ENCODE data around the gene NRG2. TPM values are rescaled to one million over a fixed set of nuclear protein-coding genes. Genes with fewer than 3 reads are reported as not detected.

The NRG2 gene
- total RNA-seq, 3 donors from 2014 or later, result 0.16 to 0.30 (median 0.23) TPM

DNA sequence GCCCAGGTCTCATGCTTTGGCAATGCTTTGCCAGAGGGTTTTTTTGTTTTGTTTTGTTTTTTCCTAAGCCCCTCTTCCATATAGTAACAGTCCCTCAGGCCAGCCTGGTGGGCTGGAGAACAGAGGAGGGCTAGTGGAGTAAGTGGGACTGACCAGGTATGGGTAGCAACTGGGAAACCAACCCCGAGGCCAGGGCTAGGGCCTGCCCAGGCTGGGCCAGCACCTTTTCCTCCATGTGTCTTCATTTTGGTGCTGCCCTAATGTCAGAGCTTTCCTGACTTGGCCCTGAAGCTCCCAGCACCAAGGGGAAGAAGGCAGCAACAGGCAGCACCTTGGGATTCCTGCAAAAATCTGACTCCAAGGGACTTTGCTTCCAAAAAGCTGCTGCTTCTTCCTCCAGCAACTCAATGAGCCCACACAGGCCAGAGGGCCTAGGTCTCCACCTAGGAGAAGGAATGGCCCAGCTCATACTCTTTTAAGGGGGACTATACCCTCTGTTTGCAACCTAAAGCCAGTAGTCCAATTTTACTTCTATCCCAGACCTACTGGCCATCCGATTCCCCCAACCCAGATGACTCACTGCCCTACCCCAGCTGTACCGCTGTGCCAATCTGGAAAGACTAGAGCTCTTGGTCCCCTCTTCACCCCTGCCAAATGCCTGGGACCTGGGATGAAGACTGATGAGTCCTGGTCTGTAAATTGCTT is 142.4 kb downstream of the NRG2 start:
- H3K4me3 Mint-ChIP-seq, result no peak overlapping the region
- H3K36me3 Mint-ChIP-seq (ENCODE audit: insufficient read depth), result no peaks in the 10 kb centered on the region
- no peaks in the 10 kb centered on the region for H3K9me3 Mint-ChIP-seq
- no peak for ATAC-seq
- DNase-seq, result no peak
- H3K4me1 Mint-ChIP-seq (ENCODE audit: low read depth), result peaks cover 2% of the 10 kb centered on the region
- peaks cover 27% of the 10 kb centered on the region for H3K27me3 Mint-ChIP-seq (ENCODE audit: low read depth)

DNA sequence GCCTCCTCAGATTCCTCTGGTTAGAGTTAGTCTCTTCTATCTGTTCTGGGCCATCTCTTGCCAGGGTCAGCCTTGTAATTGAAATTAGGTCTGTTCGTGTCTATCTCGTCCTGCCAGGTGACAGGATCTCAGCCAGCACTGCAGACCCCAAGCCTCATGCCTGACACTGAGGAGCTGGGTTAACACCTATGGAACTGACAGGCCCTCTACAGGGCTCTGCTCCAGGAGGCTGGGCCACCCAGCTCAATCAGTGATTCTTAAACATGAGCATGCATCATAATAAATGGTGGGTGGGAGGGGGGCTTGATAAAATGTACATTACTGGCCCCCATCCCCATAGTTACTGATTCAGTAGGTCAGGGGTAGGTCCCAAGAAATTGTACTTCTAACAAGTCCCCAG is 144.1 kb downstream of the NRG2 start:
- peaks cover 2% of the 10 kb centered on the region for H3K4me1 Mint-ChIP-seq (ENCODE audit: low read depth)
- no peaks in the 10 kb centered on the region for H3K36me3 Mint-ChIP-seq (ENCODE audit: insufficient read depth)
- ATAC-seq (no peak), DNase-seq (no peak)
- H3K9me3 Mint-ChIP-seq, result no peaks in the 10 kb centered on the region
- peaks cover 32% of the 10 kb centered on the region for H3K27me3 Mint-ChIP-seq (ENCODE audit: low read depth)
- H3K4me3 Mint-ChIP-seq, result no peak overlapping the region

DNA sequence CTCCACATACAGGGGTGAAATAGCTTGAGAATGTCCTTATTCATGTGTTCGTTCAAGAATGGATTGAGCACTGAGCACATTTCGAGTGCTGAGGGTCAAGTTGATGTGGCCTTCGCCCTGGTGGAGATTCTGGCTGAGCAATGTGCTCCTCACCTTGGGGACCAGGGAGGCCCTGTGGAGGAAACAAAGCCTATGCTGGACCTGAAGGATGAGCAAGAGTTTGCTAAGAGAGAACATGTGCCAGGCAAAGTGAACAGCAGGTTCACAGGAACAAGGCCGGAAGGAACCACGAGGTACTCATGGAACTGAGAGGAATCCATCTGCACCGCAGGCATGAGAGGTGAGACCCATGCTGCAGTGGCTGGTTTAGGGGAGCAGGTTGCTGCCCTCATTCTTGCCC is 145.1 kb downstream of the NRG2 start:
- no peaks in the 10 kb centered on the region for H3K9me3 Mint-ChIP-seq
- H3K36me3 Mint-ChIP-seq (ENCODE audit: insufficient read depth), result no peaks in the 10 kb centered on the region
- H3K4me1 Mint-ChIP-seq (ENCODE audit: low read depth), result no peaks in the 10 kb centered on the region
- ATAC-seq, result no peak
- no peak for DNase-seq
- H3K27me3 Mint-ChIP-seq (ENCODE audit: low read depth), result peaks cover 25% of the 10 kb centered on the region
- H3K4me3 Mint-ChIP-seq, result no peak overlapping the region

DNA sequence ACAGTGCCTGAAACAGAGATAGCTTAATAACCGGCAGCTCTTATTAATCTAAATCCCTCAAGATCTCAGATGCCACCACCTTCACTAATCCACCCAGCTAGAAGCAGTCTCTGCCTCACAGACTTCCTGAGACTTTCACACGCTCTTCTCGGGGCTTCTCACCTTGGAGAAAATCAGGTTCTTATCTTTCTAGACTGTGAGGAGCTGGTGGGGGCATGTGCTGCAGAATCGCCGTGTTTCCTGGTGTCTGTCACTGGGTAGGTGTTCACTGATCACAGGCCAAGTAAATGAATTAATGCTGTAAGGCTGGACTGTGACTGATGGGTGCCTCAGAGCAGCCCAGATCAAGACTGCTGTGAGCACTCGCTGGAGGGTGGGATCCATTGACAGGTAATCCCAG is 145.8 kb downstream of the NRG2 start:
- Mint-ChIP-seq H3K9me3 (no peaks in the 10 kb centered on the region), H3K36me3 (ENCODE audit: insufficient read depth) (no peaks in the 10 kb centered on the region), H3K4me1 (ENCODE audit: low read depth) (no peaks in the 10 kb centered on the region), H3K4me3 (no peak overlapping the region), H3K27me3 (ENCODE audit: low read depth) (peaks cover 18% of the 10 kb centered on the region)
- no peak for ATAC-seq
- no peak for DNase-seq

DNA sequence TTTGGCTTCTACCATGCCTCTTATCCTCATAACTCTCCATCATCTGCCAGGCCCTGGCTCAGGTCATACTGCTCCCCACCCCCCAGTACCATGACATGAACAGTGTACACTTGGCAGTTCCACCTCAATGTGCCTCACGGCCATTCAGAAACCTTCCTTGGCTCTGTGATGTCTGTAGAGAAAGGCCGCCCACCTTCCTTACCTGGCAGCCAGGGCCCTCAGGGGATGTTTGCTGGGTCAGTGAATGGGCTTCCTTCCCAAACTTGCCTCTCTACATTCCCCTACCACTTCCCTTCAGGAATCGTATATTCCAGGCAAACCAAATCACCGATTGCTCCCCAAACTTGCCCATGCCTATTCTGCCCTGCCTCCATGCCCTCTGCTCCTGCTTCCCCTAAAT is 146.4 kb downstream of the NRG2 start:
- DNase-seq, result no peak
- H3K36me3 Mint-ChIP-seq (ENCODE audit: insufficient read depth), result no peaks in the 10 kb centered on the region
- no peak for ATAC-seq
- no peaks in the 10 kb centered on the region for H3K4me1 Mint-ChIP-seq (ENCODE audit: low read depth)
- H3K27me3 Mint-ChIP-seq (ENCODE audit: low read depth), result peaks cover 18% of the 10 kb centered on the region
- H3K4me3 Mint-ChIP-seq, result no peak overlapping the region
- no peaks in the 10 kb centered on the region for H3K9me3 Mint-ChIP-seq

DNA sequence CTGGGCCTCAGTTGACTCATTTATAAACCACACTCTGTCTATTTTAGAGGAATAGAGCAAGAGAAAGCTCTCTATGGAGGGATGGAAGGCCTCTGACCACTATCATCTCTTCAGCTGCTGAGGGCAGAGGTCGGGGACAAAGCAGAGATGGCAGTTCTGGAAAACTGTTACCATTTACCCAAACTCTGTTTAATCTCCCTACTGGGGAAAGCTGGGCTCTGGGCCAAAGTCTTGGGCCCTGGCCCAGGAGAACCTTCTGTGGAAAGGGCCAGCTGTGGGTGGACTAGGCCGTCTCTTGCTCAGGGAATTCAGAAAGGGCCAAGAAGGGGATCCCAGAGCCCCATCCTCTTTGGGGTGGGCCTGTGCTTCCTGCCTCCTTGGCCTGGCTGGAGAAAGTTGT is 147.5 kb downstream of the NRG2 start:
- Mint-ChIP-seq H3K4me3 (no peak overlapping the region), H3K27me3 (ENCODE audit: low read depth) (peaks cover 10% of the 10 kb centered on the region), H3K36me3 (ENCODE audit: insufficient read depth) (no peaks in the 10 kb centered on the region), H3K4me1 (ENCODE audit: low read depth) (no peaks in the 10 kb centered on the region), H3K9me3 (no peaks in the 10 kb centered on the region)
- ATAC-seq (no peak), DNase-seq (no peak)

DNA sequence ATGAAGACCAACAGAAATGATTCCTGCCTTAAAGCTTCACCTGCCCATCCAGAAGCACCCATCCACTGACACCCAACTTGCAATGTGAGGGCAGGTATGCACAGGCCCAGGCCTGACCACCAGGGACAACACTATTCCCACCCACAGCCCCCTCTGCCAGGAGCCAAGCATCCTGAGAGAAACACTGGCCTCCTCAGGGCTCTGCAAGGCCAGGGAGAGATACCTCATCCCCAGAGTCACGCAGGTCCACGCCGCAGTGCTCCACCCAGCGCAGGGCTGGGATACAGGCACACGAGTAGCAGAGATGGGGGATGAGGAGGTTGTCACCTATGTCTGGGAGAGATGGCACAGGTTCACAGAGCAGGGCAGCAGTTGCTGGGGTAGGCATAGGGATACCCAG is 148.1 kb downstream of the NRG2 start:
- no peaks in the 10 kb centered on the region for H3K9me3 Mint-ChIP-seq
- no peaks in the 10 kb centered on the region for H3K4me1 Mint-ChIP-seq (ENCODE audit: low read depth)
- DNase-seq (no peak), ATAC-seq (no peak)
- H3K27me3 Mint-ChIP-seq (ENCODE audit: low read depth), result peaks cover 8% of the 10 kb centered on the region
- no peaks in the 10 kb centered on the region for H3K36me3 Mint-ChIP-seq (ENCODE audit: insufficient read depth)
- H3K4me3 Mint-ChIP-seq, result no peak overlapping the region

DNA sequence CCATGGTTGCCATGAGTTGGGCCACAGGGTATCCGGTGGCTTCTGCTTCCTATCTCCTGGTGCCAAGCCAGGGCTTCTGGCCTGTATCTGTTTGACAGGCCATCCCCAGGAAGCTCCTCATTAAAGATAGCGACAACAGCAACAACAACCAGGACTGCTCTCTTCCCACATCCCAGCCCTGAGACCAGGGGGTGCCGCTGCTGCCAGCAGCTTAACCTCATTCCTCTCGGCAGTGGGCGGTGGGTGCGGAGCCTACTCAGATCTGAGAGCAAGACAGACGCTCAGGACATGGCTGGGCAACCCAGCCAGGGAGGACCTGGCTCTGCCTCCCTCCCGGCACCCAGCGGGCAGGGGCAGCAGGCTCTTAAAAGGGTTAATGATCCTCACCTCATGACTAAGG is 149.2 kb downstream of the NRG2 start:
- ATAC-seq, result no peak

DNA sequence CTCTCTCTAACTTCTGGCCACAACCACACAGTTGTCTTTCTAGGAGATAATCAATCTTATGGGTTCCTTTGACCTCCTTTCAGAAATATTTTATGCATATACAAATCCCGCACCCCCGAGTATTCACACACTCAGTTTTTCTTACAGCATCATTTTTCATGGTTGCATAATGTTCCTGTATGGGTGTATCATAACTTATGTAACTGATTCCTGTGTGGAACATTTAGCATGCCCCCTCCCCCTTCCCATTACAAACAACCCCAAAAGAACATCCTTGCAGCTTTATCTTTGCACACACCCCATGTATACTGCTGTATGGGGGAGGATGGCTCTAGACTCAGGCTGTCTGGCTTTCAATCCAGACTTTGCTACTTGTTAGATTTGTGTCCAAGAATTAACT is 153.7 kb downstream of the NRG2 start:
- Mint-ChIP-seq H3K27me3 (ENCODE audit: low read depth) (peaks cover 9% of the 10 kb centered on the region), H3K9me3 (no peaks in the 10 kb centered on the region), H3K36me3 (ENCODE audit: insufficient read depth) (no peaks in the 10 kb centered on the region), H3K4me3 (no peak overlapping the region), H3K4me1 (ENCODE audit: low read depth) (no peaks in the 10 kb centered on the region)
- DNase-seq (no peak), ATAC-seq (no peak)

More for the DNA sequence above, 149.2 kb downstream of the NRG2 start:
- Mint-ChIP-seq H3K9me3 (no peaks in the 10 kb centered on the region), H3K27me3 (ENCODE audit: low read depth) (peaks cover 6% of the 10 kb centered on the region), H3K4me3 (no peak overlapping the region), H3K4me1 (ENCODE audit: low read depth) (no peaks in the 10 kb centered on the region), H3K36me3 (ENCODE audit: insufficient read depth) (no peaks in the 10 kb centered on the region)
- no peak for DNase-seq

DNA sequence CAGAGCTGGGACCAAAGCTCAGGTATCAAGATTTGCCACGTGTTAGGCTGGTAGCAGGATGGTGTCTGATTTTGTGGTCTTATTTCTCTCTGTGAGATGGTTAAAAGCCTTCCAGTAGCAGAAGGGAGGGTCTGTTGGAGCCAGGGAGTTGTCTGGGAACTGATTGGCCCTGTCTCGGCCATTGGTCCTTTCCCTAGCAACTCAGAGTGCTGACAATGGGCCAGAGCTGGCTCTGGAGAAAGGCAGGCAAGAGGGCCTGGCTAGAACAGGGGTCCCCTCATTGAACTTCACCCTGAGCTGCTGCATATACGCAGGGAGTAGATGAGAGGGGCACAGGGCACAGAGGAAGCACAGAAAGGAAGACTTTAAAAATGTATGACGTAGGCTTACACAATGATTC is 154.7 kb downstream of the NRG2 start:
- H3K4me1 Mint-ChIP-seq (ENCODE audit: low read depth), result no peaks in the 10 kb centered on the region
- ATAC-seq, result no peak
- H3K9me3 Mint-ChIP-seq, result no peaks in the 10 kb centered on the region
- H3K4me3 Mint-ChIP-seq, result no peak overlapping the region
- H3K36me3 Mint-ChIP-seq (ENCODE audit: insufficient read depth), result no peaks in the 10 kb centered on the region
- peaks cover 11% of the 10 kb centered on the region for H3K27me3 Mint-ChIP-seq (ENCODE audit: low read depth)
- no peak for DNase-seq

DNA sequence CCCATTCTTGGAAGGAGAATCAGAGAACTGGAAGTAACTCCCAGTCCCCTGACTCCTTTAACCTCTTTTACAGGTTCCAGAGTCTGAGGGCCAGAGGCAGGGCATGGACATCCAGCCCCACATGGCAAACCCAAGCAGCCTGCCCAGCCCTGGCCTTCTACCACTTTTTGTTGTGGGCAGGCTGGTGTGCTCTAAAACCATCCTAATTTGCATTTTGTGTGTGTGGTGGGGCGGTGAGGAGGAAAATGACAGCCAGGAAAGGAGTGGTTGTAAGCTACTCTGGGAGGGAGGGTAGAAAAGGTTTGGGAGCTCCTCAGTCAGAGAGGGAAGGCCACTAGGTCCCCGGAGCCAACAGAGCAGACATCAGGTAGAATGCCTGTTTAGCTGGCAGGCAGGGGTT is 156.9 kb downstream of the NRG2 start:
- no peaks in the 10 kb centered on the region for H3K9me3 Mint-ChIP-seq
- no peak overlapping the region for H3K4me3 Mint-ChIP-seq
- no peak for ATAC-seq

DNA sequence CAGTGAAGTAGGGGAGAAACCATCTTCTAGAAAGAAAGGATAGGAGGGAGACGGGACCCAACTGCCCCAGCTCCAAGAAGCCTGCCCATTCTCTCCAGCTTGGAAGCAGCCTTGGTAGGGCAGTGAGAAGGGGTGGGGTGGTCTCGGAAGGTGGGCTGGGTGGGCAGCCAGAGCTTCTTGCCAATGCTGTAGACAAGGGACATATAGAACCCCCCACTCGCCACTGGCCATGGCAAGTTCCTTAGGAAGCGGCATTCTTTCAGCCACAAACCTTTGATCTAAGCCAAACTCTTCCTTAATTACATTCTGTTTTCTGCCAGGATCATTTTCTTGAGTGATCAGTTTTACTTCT is 157.3 kb downstream of the NRG2 start:
- no peaks in the 10 kb centered on the region for H3K4me1 Mint-ChIP-seq (ENCODE audit: low read depth)
- no peaks in the 10 kb centered on the region for H3K9me3 Mint-ChIP-seq
- no peaks in the 10 kb centered on the region for H3K36me3 Mint-ChIP-seq (ENCODE audit: insufficient read depth)
- peaks cover 9% of the 10 kb centered on the region for H3K27me3 Mint-ChIP-seq (ENCODE audit: low read depth)
- H3K4me3 Mint-ChIP-seq, result no peak overlapping the region
- DNase-seq, result no peak
- no peak for ATAC-seq

More for the DNA sequence above, 156.9 kb downstream of the NRG2 start:
- DNase-seq, result no peak
- Mint-ChIP-seq H3K27me3 (ENCODE audit: low read depth) (peaks cover 9% of the 10 kb centered on the region), H3K4me1 (ENCODE audit: low read depth) (no peaks in the 10 kb centered on the region), H3K36me3 (ENCODE audit: insufficient read depth) (no peaks in the 10 kb centered on the region)

DNA sequence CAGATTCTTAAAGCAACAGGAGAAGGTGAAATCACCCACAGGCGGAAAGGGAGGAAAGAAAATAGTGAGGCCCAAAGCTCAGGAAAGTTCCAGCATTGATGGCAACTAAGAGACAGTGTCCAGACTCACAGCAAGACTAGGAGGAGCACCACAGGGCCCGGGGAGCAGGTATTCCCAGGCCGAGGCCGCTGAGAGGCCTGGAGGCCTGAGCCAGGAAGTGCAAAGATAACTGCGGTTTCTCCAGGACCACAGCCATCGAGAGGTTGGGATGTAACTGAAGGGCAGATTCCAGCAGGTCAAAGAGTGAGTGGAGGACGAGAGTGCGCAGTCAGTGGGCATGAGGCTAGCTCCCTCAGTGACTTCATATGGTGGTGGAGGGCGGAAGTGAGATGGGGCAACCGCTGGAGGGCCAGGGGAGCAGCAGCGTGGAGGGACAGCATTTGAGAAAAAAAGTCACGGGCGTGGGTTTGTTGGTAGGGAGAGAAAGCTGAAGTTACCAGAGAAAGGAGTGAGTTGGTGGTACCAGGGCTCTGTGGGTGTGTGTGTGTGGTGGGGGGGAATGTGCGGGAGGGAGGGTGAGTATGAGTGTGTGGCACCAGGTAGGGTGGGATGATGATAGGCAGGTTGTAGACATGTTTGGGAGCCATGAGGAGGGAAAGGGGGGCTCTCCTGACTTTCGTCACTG is 157.8 kb downstream of the NRG2 start:
- ATAC-seq (no peak), DNase-seq (no peak)
- Mint-ChIP-seq H3K27me3 (ENCODE audit: low read depth) (peaks cover 9% of the 10 kb centered on the region), H3K4me1 (ENCODE audit: low read depth) (no peaks in the 10 kb centered on the region), H3K36me3 (ENCODE audit: insufficient read depth) (no peaks in the 10 kb centered on the region), H3K9me3 (no peaks in the 10 kb centered on the region), H3K4me3 (no peak overlapping the region)

DNA sequence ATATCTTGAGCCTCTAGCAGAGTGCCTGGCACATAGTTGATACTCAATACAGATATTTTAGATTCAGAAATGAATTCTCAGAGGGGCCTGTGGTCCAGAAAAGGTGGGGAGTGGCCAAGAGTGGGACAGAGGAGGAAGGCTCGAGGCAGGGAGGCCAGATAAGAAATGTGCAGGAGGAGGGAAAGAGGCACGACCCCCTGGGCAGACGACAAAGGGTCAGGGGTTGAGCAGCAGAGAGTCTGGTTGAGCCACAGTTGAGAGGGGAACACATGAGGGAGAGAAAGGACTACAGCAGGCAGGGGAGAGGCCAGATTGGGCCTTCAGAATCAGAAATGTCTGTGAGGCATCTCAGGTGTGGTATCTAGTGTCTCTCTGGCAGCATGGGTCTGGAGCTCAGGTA is 158.4 kb downstream of the NRG2 start:
- peaks cover 9% of the 10 kb centered on the region for H3K27me3 Mint-ChIP-seq (ENCODE audit: low read depth)
- H3K9me3 Mint-ChIP-seq, result no peaks in the 10 kb centered on the region
- no peaks in the 10 kb centered on the region for H3K36me3 Mint-ChIP-seq (ENCODE audit: insufficient read depth)

DNA sequence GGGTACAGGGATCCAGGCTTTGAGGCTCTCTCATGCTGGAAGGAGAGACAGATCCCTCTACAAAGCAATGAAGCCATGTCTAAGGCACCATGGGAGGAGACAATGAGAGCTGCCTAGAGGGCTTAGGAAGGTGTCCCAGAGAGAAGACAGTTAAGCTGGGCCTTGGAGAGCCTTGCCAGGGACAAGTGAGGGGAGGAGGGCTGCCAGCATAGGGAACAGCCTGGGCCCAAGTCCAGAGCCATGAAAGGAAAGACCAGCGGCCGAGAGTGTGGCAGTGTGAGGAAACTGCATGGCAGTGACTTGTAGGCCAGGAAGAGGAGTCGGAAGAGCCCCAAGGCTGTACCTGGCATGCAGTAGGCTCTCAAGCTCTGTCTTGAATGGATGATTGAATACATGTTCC is 159.0 kb downstream of the NRG2 start:
- DNase-seq, result no peak
- Mint-ChIP-seq H3K4me3 (no peak overlapping the region), H3K27me3 (ENCODE audit: low read depth) (peaks cover 11% of the 10 kb centered on the region), H3K9me3 (no peaks in the 10 kb centered on the region), H3K4me1 (ENCODE audit: low read depth) (no peaks in the 10 kb centered on the region), H3K36me3 (ENCODE audit: insufficient read depth) (no peaks in the 10 kb centered on the region)
- no peak for ATAC-seq

More for the DNA sequence above, 158.4 kb downstream of the NRG2 start:
- Mint-ChIP-seq H3K4me1 (ENCODE audit: low read depth) (no peaks in the 10 kb centered on the region), H3K4me3 (no peak overlapping the region)
- ATAC-seq (no peak), DNase-seq (no peak)

Data from activated T-cell treated with anti-CD3 and anti-CD28 coated beads, Interleukin-2, amount 50 U/mL, for 4 hours (primary cell).